GM19043 (cell line): ENCODE data around the gene PRKRIP1.
"Not testable (repeated sequence)": the region's sequence is repeated elsewhere in the genome, so short reads cannot be mapped to it uniquely, and the experiment has no call there.

Experiments used
- ATAC-seq: cut with Tn5 transposase; IDR thresholded peaks from one replicate; pipeline ENCODE4 v1.9.1; 2021; ENCODE audit warnings: low read depth; ENCODE audit not compliant: unreplicated experiment

Gene PRKRIP1, protein sequence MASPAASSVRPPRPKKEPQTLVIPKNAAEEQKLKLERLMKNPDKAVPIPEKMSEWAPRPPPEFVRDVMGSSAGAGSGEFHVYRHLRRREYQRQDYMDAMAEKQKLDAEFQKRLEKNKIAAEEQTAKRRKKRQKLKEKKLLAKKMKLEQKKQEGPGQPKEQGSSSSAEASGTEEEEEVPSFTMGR

DNA sequence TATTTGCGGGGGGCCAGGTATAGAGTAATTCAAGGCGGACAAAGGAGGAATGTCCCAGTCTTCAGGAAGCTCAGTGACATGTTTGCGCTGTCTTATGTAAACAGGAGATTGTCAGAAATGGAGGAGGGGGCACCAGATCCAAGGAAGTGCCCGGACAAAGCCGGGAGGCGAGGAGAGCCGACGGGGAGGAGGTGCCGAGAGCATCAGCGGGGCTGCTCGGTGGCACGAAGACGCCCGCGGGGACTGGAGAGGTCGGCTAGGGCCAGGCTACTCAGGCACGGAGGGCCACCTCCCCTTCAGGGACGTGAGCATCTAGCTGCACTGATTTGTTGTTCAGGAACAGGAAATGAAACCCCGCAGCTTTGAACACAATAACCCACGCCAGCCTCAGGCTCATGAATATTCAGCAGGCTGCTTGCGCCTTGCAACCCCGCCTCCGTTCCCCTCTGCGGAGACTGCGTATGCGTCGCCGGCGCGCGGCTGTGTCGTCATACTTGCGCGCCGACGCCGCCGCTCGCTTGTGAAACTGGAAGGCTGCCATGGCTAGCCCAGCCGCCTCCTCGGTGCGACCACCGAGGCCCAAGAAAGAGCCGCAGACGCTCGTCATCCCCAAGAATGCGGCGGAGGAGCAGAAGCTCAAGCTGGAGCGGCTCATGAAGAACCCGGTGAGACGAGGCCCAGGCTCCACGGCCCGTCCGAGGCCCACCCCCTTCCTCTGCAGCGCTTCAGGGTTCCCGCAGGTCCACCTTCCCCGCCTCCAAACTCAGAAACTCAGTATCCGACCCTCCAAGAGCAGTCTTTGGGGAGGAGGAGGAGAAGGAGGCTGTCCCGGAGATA is at the start of gene PRKRIP1:
Gene PRKRIP1 (plus strand): TSS at position 491 of the 837 bp plus-strand sequence. CDS start 49 bp downstream, at position 540.
- ATAC-seq = peak; percentile 98

DNA sequence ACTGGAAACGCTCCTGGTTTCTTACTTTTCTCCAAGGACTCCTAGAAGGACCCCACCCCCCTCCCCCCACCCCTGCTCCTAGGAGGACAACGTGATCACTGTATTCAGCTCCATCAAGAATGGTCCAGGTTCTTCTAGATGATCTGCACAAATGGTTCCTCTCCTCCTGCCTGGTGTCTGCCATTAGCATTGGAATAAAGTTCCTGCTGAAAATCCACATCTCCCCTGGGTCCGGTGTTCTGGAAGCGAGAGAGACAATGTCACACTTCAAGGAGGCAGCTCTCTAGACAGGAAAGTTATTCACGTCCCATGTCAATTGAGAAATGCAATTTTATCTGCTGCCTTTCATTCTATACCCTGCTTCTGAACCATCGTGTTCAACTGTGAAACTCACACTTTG is 49.2 kb upstream of the PRKRIP1 start:
- ATAC-seq = not testable (repeated sequence)

DNA sequence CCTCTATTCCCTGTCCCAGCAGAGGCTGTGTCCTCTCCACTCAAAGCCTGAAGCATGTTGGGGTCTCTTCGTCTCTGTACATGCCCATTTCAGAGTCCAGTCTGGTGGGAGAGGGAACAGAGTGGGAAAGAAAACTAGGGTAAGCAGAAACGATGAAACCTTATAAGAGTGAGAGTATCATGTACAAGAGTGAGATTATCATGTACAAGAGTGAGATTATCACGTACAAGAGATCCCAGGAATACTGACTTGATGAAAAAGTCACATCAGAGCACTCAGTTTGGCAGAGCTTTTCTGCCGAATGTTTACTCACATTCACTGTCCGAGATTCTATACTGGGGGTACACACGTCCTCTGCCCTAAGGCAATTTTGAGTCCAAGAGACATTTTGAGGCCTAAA is 39.8 kb upstream of the PRKRIP1 start, which contains the start of gene SPDYE6:
Gene SPDYE6 (minus strand): TSS at position 101 of the 400 bp plus-strand sequence. CDS start 421 bp downstream, outside the sequence.
- ATAC-seq = not testable (repeated sequence)

DNA sequence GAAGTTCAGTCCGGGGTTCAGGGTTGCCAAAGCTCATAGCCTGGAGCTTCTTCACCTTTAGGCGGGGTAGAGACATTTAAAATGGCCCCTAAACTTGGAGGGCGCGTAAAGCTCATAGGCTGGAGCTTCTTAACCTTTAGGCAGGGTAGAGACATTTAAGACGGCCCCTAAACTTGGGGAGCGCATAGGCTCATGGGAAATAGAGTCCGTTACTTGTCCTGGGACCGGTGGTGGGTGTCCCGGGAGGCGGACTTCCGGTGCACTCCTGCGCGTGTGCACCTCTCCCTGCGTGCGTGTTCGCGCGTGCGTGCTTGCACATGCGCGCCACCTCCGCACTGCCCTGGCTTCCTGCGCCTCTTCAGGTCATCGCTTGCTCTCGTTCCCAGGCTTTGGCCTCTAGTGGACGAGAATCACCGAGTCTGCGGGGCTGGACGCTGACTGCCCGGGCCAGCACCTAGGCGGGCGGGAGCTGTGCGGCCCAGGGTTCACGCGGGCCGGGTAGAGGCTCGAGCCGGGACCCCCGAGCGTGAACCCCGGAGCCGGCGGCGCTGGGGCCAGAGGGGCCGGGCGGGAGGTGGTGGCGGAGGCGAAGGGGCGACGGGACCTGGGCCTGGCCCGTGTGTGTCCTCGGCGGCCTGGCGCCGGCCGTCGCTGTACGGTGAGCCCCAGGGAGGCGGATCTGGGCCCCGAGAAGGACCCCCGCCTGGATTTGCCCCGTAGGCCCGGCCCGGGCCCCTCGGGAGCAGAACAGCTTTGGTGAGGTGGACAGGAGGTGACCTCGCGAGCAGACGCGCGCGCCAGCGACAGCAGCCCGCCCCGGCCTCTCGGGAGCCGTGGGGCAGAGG is 32.4 kb upstream of the PRKRIP1 start:
- peak; percentile 96 for ATAC-seq

DNA sequence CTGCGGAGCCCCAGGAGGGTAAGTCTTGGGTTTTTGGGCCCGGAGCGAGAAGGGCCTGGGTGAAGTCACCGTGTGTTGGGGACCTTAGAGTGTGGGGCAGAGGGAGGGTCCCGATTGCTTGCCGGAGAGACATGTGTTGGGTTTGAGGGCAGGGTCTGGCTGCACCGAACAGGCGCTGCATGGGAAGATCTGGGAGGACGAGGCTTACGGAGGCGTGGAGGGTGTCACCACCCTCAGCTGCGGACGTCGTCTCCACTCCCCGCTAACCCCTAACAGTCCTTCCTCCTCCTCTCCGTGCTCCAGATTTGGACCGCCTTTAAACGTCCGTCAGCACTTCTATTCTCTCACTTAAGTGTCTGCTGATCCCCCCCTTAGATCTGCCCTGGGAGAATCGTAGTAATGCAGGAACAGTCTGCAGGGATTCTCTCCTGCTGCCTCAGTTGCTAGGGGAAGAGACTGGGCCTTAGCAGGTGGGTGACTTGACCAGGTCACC is 31.7 kb upstream of the PRKRIP1 start:
- ATAC-seq = not testable (repeated sequence)

DNA sequence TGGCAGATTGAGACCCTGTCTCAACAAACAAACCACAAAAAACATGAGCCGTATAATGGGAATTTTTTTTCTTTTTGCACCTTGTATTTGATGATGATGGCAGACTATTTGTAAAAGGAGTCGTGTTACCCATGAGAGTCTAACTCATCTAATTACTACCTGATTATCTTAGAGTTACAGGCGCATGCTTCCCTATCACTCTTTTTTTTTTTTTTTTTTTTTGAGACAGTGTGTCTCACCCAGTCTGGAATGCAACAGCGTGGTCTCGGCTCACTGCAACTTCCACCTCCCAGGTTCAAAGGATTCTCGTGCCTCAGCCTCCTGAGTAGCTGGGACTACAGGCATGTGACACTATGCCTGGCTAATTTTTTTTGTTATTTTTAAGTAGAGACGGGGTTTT is 30.8 kb upstream of the PRKRIP1 start:
- ATAC-seq = not testable (repeated sequence)

DNA sequence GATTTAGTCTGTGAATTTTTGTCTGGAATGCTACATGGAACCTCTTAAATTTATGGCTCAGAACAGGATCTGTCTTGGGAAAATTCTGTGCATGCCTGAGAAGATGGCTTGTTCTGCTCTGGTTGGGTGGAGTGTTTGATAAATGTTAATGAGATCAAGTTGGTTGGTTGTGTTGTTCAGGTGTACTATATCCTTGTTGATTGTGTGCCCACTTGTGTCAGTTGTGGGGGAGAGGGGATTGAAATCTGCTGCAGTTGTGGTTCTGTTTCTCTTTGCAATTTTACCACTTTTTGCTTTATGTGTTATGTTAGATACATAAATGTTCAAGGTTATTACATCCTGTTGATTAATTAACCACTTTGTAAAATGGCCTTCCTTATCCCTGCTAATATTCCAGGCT is 26.1 kb upstream of the PRKRIP1 start:
- ATAC-seq = not testable (repeated sequence)

DNA sequence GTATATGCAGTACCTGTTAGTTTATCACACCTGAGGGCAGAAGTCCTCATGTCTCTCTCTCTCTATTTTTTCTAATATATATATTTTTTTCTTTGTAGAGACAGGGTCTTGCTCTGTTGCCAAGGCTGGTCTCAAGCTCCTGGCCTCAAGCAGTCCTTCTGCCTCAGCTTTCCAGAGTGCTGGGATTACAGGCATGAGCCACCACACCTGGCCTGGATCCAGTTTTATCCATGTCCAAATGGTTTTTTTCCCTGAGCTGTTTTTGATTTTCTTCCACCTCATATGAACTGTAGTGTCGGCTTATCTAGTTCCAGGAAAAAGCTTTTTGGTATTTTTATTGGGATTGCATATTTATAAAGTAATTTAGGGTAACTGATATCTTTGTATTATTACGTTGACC is 23.4 kb upstream of the PRKRIP1 start:
- ATAC-seq = not testable (repeated sequence)

DNA sequence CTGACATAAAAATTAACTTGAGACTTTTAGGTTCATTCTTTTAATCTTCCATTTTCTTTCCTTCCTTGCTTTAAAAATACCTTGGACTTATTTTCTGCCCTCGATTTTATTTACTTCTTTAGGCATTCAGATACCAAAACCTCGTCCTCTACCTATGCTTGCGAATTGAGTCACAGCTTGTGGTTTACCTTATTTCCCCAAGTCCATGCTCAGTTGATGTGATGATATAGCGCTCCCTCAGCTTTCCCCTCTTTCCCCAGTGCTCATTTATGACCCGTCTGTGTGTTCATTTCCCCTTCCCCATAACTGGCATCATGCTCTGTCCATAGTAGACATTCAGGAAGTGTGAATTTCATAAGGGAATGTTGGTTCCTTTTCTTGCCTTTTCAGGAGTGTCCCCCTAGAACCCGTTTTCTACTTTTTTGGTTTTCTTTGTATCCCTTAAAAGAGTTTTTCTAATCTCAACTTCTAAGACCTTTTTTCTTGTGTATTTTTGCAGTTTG is 19.1 kb upstream of the PRKRIP1 start:
- no peak for ATAC-seq

DNA sequence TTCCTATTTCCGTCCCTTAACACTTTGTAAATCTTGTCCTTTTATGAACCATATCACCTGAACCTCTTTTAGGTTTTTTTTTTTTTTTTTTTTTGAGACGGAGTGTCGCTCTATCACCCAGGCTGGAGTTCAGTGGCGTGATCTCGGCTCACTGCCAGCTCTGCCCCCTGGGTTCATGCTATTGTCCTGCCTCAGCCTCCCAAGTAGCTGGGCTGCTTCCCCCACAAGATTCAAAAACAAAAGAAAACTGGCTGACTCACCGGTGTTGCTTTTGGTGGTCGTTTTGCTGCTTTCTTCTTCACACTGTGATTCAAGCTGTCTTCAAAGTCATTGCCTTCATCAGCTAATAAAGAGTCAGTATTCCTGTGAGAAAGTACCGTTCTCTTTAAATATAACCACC is 15.3 kb upstream of the PRKRIP1 start:
- ATAC-seq = not testable (repeated sequence)

DNA sequence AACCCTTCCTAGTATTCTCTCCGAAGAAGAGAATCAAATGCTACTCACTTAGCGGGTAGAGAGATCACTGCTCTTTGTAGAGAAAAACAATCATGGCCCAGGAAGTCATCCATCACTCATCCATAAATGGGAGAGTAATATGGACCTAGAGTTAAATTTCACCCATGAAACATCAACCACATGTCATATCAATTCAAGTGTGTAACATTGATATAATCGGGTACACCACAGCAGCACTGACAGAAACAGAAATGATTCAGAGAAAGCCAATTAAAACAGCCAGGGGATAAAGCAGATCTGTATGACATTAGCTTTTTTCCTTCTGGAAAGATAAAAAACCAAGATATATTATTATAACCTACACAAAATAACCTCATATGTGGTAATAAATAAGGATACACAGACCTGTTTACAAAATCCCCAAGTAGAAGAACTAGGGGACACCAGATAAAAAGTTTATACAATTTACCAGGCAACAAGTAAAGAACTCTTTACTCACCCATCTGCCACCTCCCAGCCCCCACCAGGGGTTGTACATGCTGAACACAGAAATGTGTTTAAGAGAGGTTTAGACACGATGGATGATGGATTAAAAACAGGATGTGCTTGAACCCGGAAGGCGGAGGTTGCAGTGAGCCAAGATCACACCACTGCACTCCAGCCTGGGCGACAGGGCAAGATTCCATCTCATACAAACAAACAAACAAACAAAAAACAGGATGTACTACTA is 14.3 kb upstream of the PRKRIP1 start:
- not testable (repeated sequence) for ATAC-seq

DNA sequence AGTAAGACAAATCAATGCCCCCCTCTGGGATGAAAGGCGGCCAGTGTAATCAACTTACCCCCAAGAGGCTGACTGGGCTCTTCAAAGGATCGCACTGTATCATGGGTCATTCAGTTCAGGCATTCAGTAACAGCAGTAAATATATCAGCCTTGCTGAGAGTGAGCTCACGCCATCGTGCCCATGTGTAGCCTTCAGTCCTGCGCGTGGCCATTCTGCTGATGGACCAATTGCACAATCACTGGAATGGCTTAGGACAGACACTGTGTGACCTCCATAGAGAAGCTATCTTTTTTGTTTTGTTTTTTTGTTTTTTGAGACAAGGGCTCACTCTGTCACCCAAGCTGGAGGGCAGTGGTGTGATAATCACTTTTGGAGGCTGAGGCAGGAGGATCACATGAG is 9.1 kb upstream of the PRKRIP1 start:
- no peak for ATAC-seq

DNA sequence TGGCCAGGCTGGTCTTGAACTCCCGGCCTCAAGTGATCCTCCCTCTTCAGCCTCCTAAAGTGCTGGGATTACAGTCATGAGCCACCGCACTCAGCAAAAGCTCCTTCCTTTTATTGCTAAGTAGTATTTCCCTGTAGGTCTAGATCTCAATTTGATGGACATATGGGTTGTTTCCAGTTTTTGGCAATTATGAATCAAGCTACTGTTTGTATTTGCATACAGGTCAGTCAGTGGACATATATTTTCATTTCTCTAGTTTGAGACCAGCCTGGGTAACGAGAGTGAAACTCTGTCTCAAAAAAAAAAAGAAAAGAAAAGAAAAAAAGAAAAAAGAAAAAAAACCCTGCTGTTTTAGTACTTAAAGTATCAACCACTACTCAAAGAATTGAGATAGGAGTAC is 6.4 kb upstream of the PRKRIP1 start:
- ATAC-seq = no peak

DNA sequence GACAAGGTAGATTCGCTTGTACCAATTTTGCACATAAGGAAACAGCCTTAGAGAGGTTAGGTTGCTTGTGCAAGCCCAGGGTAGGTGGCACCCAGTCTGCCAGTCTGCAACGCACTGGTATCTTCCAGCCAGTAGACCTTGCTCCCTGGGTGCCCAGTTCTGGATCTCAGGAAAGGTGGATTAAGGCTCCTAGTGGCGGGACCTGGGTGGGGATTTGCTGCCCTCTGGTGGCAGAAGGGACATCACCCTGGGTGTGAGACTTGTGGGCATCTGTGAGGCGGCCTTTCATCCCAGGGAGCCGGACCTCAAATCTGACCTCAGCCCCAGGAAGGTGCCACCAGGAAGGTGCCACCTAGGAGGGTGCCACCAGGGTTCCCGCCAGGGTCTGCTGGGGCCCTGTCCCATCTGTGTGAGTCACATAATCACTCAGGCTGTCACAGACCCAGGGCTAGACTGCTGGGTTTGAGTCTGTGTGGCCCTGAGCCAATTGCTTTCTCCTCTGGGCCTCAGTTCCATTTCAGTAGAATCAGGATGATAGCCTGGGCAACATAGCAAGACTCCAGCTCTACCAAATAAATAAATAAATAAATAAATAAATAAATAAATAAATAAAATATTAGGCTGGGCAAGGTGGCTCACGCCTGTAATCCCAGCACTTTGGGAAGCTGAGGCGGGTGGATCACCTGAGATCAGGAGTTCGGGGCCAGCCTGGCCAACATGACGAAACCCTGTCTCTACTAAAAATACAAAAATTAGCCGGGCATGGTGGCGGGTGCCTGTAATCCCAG is 5.3 kb upstream of the PRKRIP1 start:
- no peak for ATAC-seq

DNA sequence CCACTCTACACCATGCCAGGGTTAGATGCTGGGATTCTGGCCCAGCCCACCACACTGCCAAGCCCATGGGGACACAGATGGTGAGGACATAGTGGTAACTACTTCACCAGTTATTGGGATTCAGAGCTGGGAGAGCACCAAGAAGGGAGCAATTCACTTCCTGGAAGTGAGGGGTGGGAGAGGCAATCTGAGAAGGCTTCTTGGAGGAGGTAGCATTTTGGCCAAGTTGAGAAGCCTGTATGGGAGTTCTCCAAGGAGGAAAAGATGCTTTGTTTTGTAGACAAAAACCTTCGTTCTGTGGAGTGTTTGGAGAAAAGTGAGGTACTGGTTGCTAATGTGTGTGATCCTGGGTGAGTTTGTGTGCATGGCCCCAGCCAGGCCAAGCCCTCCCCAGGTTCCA is 3.8 kb upstream of the PRKRIP1 start:
- no peak for ATAC-seq

DNA sequence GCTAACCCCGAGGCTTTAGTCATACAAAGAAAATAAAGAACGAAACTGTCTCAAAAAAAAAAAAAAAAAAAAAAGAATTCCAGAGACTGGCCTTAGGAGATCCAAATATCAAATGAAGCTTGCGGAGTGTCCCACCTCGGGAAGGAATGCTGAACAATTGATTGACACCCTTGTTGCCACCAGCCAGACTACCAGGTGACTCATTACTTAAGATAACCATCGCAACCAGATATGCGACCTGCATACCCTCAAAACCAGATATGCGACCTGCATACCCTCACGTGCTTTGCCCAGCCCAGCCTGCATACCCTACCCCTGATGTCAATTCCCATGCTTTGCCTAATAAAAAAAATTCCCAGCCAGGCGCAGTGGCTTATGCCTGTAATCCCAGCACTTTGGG is 2.7 kb upstream of the PRKRIP1 start:
- no peak for ATAC-seq

DNA sequence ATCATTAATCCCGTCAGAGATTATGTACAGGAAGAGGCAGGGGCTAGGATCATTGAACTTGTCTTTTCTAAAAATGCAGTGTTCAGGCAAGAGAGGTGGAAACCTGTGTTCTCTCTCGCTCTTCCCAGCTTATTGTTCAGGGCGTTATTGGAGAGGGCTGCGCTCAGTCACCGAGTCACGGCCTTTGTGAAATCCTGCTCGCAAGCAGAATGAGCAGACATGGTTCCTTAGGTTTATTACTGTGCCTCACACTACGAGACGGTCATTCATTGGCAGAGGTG is 631 bp upstream of the PRKRIP1 start:
- ATAC-seq = no peak

DNA sequence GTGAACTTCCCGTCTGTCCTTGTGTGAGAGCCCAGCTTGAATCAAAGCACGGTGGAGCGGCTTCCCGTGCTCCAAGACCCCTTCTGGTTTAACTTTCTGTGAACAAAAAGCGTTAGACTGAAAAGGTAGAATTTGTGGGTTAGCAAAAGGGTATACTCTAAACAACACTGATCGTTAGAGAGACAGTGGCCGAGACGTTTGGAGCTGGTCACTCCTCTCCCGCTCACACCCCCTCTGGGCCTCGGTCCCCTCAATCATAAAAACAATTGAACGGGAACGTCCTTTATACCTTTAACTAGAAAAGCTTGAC is 502 bp downstream of the PRKRIP1 start:
- no peak for ATAC-seq

DNA sequence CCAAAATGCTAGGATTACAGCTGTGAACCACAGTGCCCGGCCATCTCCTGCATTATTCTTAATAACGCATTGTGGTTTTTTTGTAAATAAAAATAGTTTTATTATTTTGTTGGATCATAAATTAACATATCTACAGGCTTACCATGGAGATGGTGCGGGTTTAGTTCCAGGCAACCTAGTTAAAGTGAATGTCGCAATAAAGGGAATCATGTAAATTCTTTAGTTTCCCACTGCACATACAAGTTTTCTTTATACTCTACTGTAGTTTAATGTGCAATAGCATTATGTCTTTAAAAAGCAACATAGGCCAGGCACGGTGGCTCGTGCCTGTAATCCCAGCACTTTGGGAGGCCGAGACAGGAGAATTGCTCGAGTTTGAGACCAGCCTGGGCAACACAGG is 2.4 kb downstream of the PRKRIP1 start:
- no peak for ATAC-seq

DNA sequence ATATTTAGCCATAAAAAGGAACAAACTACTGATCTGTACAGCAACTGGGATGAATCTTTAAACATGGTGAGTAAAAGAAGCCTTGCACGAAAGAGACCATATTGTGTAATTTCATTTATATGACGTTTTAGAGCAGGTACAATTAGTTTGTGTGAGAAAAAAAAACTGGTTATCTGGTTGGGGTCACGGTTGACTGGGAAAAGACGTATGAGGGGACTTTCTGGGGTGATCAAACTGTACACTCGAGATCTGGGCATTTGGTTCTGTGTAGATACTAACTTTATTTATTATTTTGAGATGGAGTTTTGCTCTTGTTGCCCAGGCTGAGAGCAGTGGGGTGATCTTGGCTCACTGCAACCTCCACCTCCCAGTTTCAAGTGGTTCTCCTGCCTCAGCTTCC is 4.2 kb downstream of the PRKRIP1 start:
- no peak for ATAC-seq
